CD4-positive, alpha-beta T cell (primary cell): ENCODE results near the gene HSD17B12. TPM values are rescaled to one million over a fixed set of nuclear protein-coding genes. Genes with fewer than 3 reads are reported as not detected.

Experiments used
- ATAC-seq: fragments of 200-7000 bp; cut with Tn5 transposase; one replicate; pipeline ENCODE4 v1.10.0; 2022; ENCODE audit warnings: mild to moderate bottlenecking; ENCODE audit not compliant: poor library complexity
- CTCF ChIA-PET: fragments of 350-600 bp; sonication (Branson Sonifier 250); formaldehyde crosslinking; loops from one replicate; lab custom pipeline; 2021; ENCODE audit warnings: antibody characterized with exemption, inconsistent platforms; lab: Charles Lee
- POLR2A ChIA-PET: fragments of 350-600 bp; sonication (Branson Sonifier 250); formaldehyde crosslinking; loops from one replicate; lab custom pipeline; 2021; ENCODE audit warnings: antibody characterized with exemption, inconsistent platforms; lab: Charles Lee
- DNase-seq, 14 experiments: peaks; one replicate each; pipeline ENCODE4 v3.0.0-alpha.2; 2013 to 2020; ENCODE audit warnings: mixed read lengths in 2 of 14
- H3K27ac ChIP-seq, 2 donors: one replicate each; pipeline versions ENCODE4 v1.5.1 to v1.7.0; 2013; ENCODE audit warnings: low read length in 2 of 2, low read depth in 1 of 2, mild to moderate bottlenecking in 1 of 2
- H3K27me3 ChIP-seq, 2 experiments: 1 replicate in 1 of 2; 2 replicates in 1 of 2; pipeline versions ENCODE4 v1.6.1 to v1.7.0; 2013; ENCODE audit warnings: low read length in 2 of 2, control low read depth in 1 of 2, mild to moderate bottlenecking in 1 of 2, moderate library complexity in 1 of 2; ENCODE audit not compliant: insufficient read depth in 2 of 2, control insufficient read depth in 1 of 2
- H3K36me3 ChIP-seq: one replicate; pipeline ENCODE4 v1.6.1; 2013; ENCODE audit warnings: low read length, control low read depth; ENCODE audit not compliant: insufficient read depth
- H3K4me1 ChIP-seq: one replicate; pipeline ENCODE4 v1.6.1; 2013; ENCODE audit warnings: low read length, control low read depth; ENCODE audit not compliant: insufficient read depth
- H3K4me3 ChIP-seq: one replicate; pipeline ENCODE4 v1.5.1; 2013; ENCODE audit warnings: mild to moderate bottlenecking, low read length, moderate library complexity
- H3K9me3 ChIP-seq, 2 experiments: 1 replicate in 1 of 2; 2 replicates in 1 of 2; pipeline versions ENCODE4 v1.6.1 to v1.7.0; 2013; ENCODE audit warnings: low read length in 2 of 2, mild to moderate bottlenecking in 2 of 2, control low read depth in 1 of 2, moderate library complexity in 1 of 2; ENCODE audit not compliant: control insufficient read depth in 1 of 2, insufficient read depth in 1 of 2
- H3K27ac Mint-ChIP-seq: one replicate; pipeline ENCODE4 v1.8.0; 2020; ENCODE audit warnings: mixed read lengths
- H3K27me3 Mint-ChIP-seq: one replicate; pipeline ENCODE4 v1.8.0; 2021; ENCODE audit warnings: mixed read lengths
- H3K36me3 Mint-ChIP-seq: one replicate; pipeline ENCODE4 v1.8.0; 2021; ENCODE audit warnings: low read depth, mixed read lengths
- H3K4me1 Mint-ChIP-seq: one replicate; pipeline ENCODE4 v1.8.0; 2021; ENCODE audit warnings: low read depth, mixed read lengths
- H3K4me3 Mint-ChIP-seq: one replicate; pipeline ENCODE4 v1.8.0; 2020; ENCODE audit warnings: mild to moderate bottlenecking, mixed read lengths
- H3K9me3 Mint-ChIP-seq: one replicate; pipeline ENCODE4 v1.8.0; 2020; ENCODE audit warnings: mixed read lengths
- intact Hi-C, 2 experiments: fragments of 100-400 bp; cut with DNase I in 1 of 2; cut with micrococcal nuclease in 1 of 2; formaldehyde crosslinking; loops; one replicate each; pipeline versions ENCODE4 v1.15.1 to v1.9.0; 2023 to 2025; cut with DNase I, micrococcal nuclease
- total RNA-seq, 174 experiments: library from RNA in 2 of 174; stranded (reverse) in 2 of 174; gene quantifications; one replicate each; pipeline ENCODE4 v1.2.3 and lab custom pipeline; 2021 to 2026
- TF ChIP-seq, protein P1 (sequence below): fragments of 200-600 bp; IDR thresholded peaks from one replicate; pipeline ENCODE4 v1.8.0; 2022; ENCODE audit warnings: antibody characterized with exemption, mild to moderate bottlenecking

Gene HSD17B12
- total RNA-seq, 2 experiments from 2014 or later = 16.1 to 16.3 TPM

DNA sequence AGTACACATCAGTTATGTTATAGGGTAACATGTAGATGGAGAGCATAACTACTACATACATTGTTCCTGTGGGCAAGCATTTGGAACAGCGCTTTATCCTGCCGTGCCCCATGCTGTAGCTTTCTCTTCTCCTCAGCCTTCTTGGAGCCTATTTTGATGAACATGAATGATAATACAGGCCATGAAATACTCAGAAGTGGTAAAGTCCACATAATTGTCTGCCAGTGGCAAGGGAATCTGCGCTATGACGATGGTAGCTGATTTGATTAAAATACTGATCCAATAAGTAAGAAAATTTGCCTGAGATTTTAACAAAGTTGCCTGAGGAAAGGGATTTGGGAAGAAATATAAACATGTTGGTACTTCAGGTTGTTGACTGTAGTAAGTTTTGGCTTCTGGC lies 223.4 kb downstream of the HSD17B12 start:
- DNase-seq (no peak), ATAC-seq (no peak)
- H3K4me1 ChIP-seq = no peaks in the 10 kb centered on the region
- no peak overlapping the region for H3K27ac Mint-ChIP-seq
- intact Hi-C loops = no loop called here
- POLR2A ChIA-PET = no interaction called here
- peaks cover 86% of the 10 kb centered on the region for H3K36me3 Mint-ChIP-seq
- no peaks in the 10 kb centered on the region for H3K9me3 ChIP-seq
- CTCF ChIA-PET = interaction anchor here (1.3 kb wide), 1 partner anchor 14 kb away, joined by 5 read pairs; no protein-coding TSS in a partner anchor
- H3K27ac ChIP-seq = no peak overlapping the region
- no peak overlapping the region for H3K4me3 ChIP-seq
- TF ChIP-seq, protein P1, sequence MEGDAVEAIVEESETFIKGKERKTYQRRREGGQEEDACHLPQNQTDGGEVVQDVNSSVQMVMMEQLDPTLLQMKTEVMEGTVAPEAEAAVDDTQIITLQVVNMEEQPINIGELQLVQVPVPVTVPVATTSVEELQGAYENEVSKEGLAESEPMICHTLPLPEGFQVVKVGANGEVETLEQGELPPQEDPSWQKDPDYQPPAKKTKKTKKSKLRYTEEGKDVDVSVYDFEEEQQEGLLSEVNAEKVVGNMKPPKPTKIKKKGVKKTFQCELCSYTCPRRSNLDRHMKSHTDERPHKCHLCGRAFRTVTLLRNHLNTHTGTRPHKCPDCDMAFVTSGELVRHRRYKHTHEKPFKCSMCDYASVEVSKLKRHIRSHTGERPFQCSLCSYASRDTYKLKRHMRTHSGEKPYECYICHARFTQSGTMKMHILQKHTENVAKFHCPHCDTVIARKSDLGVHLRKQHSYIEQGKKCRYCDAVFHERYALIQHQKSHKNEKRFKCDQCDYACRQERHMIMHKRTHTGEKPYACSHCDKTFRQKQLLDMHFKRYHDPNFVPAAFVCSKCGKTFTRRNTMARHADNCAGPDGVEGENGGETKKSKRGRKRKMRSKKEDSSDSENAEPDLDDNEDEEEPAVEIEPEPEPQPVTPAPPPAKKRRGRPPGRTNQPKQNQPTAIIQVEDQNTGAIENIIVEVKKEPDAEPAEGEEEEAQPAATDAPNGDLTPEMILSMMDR = no peak
- no peaks in the 10 kb centered on the region for H3K9me3 Mint-ChIP-seq
- no peaks in the 10 kb centered on the region for H3K27me3 Mint-ChIP-seq
- H3K27me3 ChIP-seq = no peaks in the 10 kb centered on the region
- peaks cover 6% of the 10 kb centered on the region for H3K4me1 Mint-ChIP-seq
- H3K4me3 Mint-ChIP-seq = no peak overlapping the region
- peaks cover 58% of the 10 kb centered on the region for H3K36me3 ChIP-seq

DNA sequence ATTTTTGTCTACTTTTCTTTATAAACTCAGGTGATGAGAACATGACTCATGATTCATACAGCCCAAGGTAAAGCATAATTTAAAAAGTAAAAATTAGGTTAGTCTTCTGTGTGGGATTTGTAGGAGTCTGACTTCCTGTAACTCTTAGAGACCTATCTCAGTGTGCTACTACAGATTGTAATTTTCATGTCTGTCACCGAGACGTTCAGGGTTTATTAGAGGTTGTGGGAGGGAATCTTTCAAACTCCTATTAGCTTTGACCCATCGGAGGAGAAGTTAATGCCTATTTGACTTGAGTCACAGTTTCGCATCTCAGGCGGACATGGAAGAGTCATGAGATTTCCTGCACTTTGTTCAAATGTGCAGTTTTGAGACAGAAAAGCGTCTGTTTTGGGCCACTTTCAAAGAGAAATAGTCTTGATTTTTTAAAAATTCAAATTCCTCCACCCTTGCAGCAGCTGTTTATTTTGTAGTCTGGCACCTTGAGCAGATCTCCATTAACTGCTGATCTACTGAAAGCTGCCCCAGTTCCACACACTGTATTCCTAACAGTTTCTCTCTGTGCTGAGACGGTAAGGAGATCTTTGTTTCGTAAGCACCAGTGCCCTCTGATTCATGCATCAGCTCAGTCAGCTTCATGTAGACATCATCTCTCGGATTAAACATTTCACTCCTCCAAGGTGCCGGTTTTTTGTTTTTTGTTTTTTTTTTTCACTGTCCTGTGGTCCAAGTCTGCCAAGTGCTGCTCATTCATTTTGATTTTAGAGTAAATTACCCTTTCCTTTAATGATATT lies 224.4 kb downstream of the HSD17B12 start:
- Mint-ChIP-seq H3K4me1 (peaks cover 6% of the 10 kb centered on the region), H3K36me3 (peaks cover 88% of the 10 kb centered on the region), H3K27me3 (no peaks in the 10 kb centered on the region), H3K27ac (no peak overlapping the region), H3K4me3 (no peak overlapping the region), H3K9me3 (no peaks in the 10 kb centered on the region)
- no peaks in the 10 kb centered on the region for H3K27me3 ChIP-seq
- no peaks in the 10 kb centered on the region for H3K9me3 ChIP-seq
- intact Hi-C loops = no loop called here
- TF ChIP-seq, protein P1 = no peak
- ATAC-seq (no peak), DNase-seq (no peak)
- H3K27ac ChIP-seq = no peak overlapping the region
- no peak overlapping the region for H3K4me3 ChIP-seq
- CTCF ChIA-PET = no interaction called here
- no peaks in the 10 kb centered on the region for H3K4me1 ChIP-seq
- POLR2A ChIA-PET = no interaction called here
- H3K36me3 ChIP-seq = peaks cover 58% of the 10 kb centered on the region

DNA sequence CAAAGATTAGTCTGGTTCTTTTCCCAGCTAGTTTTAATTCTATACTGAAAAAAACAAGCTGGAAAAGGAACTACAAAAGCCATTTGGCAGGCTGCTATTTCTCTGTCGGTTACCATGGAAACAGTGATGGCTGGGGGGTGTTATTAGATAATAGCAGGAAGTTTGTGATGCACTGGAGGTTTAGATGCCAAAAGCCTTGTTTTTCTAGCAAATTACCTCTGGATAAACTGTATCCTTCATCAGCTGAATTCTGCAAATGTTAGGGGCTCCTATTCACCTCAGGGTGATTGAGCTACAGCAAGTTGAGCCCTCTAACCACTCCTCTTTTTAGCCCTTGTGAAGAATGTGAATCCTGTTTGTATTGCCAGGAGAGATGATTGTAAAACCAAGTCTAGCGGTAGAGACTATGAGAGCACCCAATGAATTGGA lies 225.3 kb downstream of the HSD17B12 start:
- H3K4me3 Mint-ChIP-seq = no peak overlapping the region
- no peaks in the 10 kb centered on the region for H3K9me3 Mint-ChIP-seq
- POLR2A ChIA-PET = no interaction called here
- CTCF ChIA-PET = no interaction called here
- TF ChIP-seq, protein P1 = no peak
- Histone ChIP-seq H3K27ac (no peak overlapping the region), H3K4me3 (no peak overlapping the region), H3K36me3 (peaks cover 59% of the 10 kb centered on the region), H3K4me1 (no peaks in the 10 kb centered on the region), H3K9me3 (no peaks in the 10 kb centered on the region), H3K27me3 (no peaks in the 10 kb centered on the region)
- intact Hi-C loops = no loop called here
- peaks cover 93% of the 10 kb centered on the region for H3K36me3 Mint-ChIP-seq
- ATAC-seq = no peak
- H3K27me3 Mint-ChIP-seq = no peaks in the 10 kb centered on the region
- no peak for DNase-seq
- H3K27ac Mint-ChIP-seq = no peak overlapping the region
- H3K4me1 Mint-ChIP-seq = peaks cover 6% of the 10 kb centered on the region

Other genes starting within 250 kb of the HSD17B12 start
- gene ALKBH3, start 200.1 kb downstream of the HSD17B12 start, total RNA-seq = 10 to 100 TPM; 16.7 to 17.2 TPM